ENCODE data around the gene PTGDS. TPM values are rescaled to one million over a fixed set of nuclear protein-coding genes. Genes with fewer than 3 reads are reported as not detected.
A peak's percentile ranks its signal among the peaks of the same experiment; 100 is the strongest.

Gene PTGDS
- total and polyA plus RNA-seq, 5 donors from 2014 or later: 0.47 to 15.4 TPM; not detected in 3

DNA sequence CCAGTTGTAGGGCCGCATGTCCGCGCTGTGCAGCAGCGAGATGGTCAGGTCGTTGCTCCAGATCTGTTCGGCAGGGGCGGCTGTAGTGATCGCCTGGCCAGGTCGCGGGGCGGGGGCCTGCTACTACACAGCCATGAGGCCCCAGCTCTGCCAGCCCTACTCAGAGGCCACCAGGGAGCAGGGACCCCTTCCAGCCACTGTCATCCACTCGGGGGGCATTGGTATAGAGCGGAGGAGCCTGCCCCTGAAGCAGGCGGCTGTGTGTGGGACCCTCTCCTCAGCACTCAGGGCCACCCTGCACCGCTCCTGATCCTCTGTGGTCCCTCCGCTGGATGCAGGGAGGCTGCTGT is 34.4 kb upstream of the PTGDS start:
- ATAC-seq (ENCODE audit: low read depth in 2 of 2): no peak
- Mint-ChIP-seq H3K4me3 (peak overlapping the region in 2 of 4 donors; percentile 47 to 67), H3K27me3 (peaks cover 5% of the 10 kb centered on the region), H3K9me3 (no peaks in the 10 kb centered on the region), H3K27ac (no peak overlapping the region), H3K36me3 (peaks cover 7% of the 10 kb centered on the region), H3K4me1 (peaks cover 0 to 15% (median 3%) of the 10 kb centered on the region in 4 donors)
- Histone ChIP-seq H3K36me3 (ENCODE audit: control insufficient read depth, insufficient read depth, low read length) (peaks cover 30% of the 10 kb centered on the region), H3K27ac (ENCODE audit: insufficient read depth, low read length, poor library complexity, severe bottlenecking) (no peak overlapping the region), H3K4me1 (ENCODE audit: control insufficient read depth, insufficient read depth, low read length, poor library complexity, severe bottlenecking) (peaks cover 23% of the 10 kb centered on the region), H3K9me3 (ENCODE audit: control insufficient read depth in 2 of 2, low read length in 2 of 2) (no peaks in the 10 kb centered on the region), H3K27me3 (ENCODE audit: control insufficient read depth, insufficient read depth, low read length) (no peaks in the 10 kb centered on the region), H3K4me3 (ENCODE audit: low read depth, low read length) (no peak overlapping the region)
- no peak for DNase-seq

DNA sequence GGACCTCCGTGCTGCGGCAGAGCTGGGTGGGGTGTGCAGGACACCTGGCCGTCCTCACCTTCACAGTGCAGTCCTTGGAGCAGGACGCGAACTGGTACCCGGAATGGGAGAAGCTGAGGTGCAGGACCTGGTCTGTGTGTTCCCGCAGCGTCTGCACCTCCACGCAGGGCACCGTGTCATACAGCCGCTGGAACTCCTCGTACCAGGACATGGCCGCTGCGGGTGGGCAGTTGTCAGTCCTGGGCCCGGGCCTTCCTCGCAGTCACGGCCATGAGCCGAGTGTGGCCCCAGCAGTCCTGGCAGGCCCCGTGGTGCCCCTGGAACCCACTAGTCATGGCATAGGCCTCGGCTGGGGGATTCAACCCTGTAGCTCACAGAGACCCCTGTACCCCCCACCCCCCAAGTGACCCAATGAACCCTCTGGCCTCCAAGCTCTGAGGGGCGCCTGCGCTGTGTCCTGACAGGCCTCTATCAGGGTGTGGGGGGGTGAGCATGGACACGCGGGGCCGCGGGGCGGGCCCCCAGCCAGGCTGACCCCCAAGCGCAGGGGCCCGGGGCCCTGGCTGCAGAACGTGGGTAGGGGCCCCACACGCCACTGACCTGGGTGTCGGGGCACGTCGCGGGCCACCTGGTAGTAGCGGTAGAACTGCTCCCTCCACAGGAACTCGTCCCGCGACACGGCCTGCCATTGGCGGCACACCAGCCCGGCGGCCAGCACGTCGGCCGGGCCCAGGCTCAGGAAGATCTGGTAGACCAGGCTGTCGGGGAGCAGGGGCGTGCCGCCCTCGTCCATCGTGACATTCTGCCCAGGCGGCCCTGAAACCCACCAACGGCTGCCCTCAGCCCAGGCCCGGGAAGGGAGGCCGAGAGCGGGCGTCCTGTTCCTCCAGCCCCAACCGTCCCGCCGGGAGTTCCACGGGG is 33.8 kb upstream of the PTGDS start:
- Mint-ChIP-seq H3K27me3 (peaks cover 5% of the 10 kb centered on the region), H3K4me3 (peak overlapping the region; percentile 84 to 90 (median 86)), H3K9me3 (no peaks in the 10 kb centered on the region), H3K27ac (peak overlapping the region in 2 of 3 donors; percentile 66 to 75), H3K36me3 (peaks cover 7% of the 10 kb centered on the region), H3K4me1 (peaks cover 0 to 19% (median 3%) of the 10 kb centered on the region in 4 donors)
- Histone ChIP-seq H3K9me3 (ENCODE audit: control insufficient read depth in 2 of 2, low read length in 2 of 2) (no peaks in the 10 kb centered on the region), H3K36me3 (ENCODE audit: control insufficient read depth, insufficient read depth, low read length) (peaks cover 30% of the 10 kb centered on the region), H3K27me3 (ENCODE audit: control insufficient read depth, insufficient read depth, low read length) (no peaks in the 10 kb centered on the region), H3K27ac (ENCODE audit: insufficient read depth, low read length, poor library complexity, severe bottlenecking) (peak overlapping the region; percentile 55), H3K4me1 (ENCODE audit: control insufficient read depth, insufficient read depth, low read length, poor library complexity, severe bottlenecking) (peaks cover 23% of the 10 kb centered on the region), H3K4me3 (ENCODE audit: low read depth, low read length) (peak overlapping the region; percentile 19)
- DNase-seq: peak; percentile 19 to 53 (median 38)
- ATAC-seq (ENCODE audit: low read depth in 2 of 2): no peak

DNA sequence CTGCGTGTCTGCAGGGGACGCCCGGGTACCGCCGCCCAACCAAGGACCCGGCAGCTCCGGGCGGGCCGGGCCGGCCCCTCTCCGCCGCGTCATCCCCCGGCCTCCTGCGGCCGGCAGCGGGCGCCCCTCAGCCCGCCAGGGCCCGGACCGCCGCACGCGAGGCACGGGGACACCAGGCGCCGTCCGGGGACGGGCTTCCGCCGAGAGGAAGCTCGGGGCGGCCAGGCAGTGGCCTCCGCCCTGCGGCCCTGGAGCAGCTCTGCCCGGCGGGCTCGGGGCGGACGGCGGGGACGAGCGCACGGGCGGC is 33.1 kb upstream of the PTGDS start:
- no peak overlapping the region for H3K27ac Mint-ChIP-seq
- H3K36me3 Mint-ChIP-seq: peaks cover 3% of the 10 kb centered on the region
- DNase-seq (peak in 1 of 3 donors; percentile 27), ATAC-seq (ENCODE audit: low read depth in 2 of 2) (peak in 1 of 2 donors; percentile 23)
- H3K9me3 ChIP-seq (ENCODE audit: control insufficient read depth in 2 of 2, low read length in 2 of 2): no peaks in the 10 kb centered on the region
- peaks cover 0 to 19% (median 3%) of the 10 kb centered on the region in 4 donors for H3K4me1 Mint-ChIP-seq
- H3K27me3 Mint-ChIP-seq: peaks cover 5% of the 10 kb centered on the region
- no peaks in the 10 kb centered on the region for H3K9me3 Mint-ChIP-seq
- H3K27ac ChIP-seq (ENCODE audit: insufficient read depth, low read length, poor library complexity, severe bottlenecking): peak overlapping the region; percentile 55
- H3K4me3 ChIP-seq (ENCODE audit: low read depth, low read length): no peak overlapping the region
- H3K4me3 Mint-ChIP-seq: peak overlapping the region; percentile 84 to 90 (median 86)
- no peaks in the 10 kb centered on the region for H3K27me3 ChIP-seq (ENCODE audit: control insufficient read depth, insufficient read depth, low read length)
- peaks cover 26% of the 10 kb centered on the region for H3K4me1 ChIP-seq (ENCODE audit: control insufficient read depth, insufficient read depth, low read length, poor library complexity, severe bottlenecking)
- peaks cover 30% of the 10 kb centered on the region for H3K36me3 ChIP-seq (ENCODE audit: control insufficient read depth, insufficient read depth, low read length)

DNA sequence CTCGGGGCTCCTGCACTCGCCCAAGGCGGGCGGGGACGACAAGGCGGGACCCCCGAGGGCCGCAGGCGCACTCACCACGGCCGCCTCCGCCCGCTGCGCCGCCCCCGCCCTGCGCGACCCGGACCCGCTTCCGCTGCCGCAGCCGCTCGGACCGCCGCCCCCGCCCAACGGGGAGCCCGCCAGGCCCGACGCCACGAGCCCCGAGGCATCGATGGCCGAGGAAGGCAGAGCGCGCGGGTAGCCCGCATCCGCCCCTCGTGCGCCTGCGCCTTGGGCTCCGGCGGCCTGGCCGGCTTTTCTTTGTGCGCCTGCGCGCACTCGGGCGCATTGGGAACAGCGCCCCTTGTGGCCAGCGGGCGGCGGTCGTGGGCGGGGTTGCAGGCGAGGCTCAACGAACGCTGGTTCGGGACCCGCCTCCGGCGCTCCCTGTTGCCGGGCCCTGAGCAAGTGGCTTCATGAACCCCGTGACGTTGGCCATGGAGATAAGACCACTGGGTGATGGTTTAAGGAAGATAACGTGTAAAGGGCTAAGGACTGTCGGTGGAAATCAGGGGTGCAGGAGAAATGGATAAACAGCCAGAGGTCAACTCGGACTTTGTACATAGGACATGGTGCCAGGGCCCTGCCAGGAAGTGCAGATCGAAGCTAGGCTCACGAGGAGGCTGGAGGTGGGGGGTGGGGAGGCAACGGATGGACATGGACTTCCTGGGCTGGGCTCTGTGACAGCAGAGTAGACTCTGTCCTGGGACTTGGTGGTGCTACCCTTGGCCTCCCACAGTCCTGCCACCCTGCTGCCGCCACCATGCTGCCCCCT is 32.6 kb upstream of the PTGDS start, which contains the start of the genes C8G and FBXW5:
Gene C8G, plus strand, starts transcription at position 725 of the 814 bp plus-strand sequence. Its CDS starts 78 bp downstream, at position 803.
Gene FBXW5, minus strand, starts transcription at position 220 of the 814 bp plus-strand sequence. CDS start 655 bp downstream, outside the sequence.
- DNase-seq (peak; percentile 89 to 95 (median 95)), ATAC-seq (ENCODE audit: low read depth in 2 of 2) (peak; percentile 81 to 82)
- no peaks in the 10 kb centered on the region for H3K36me3 Mint-ChIP-seq
- H3K27me3 Mint-ChIP-seq: peaks cover 5% of the 10 kb centered on the region
- H3K27ac Mint-ChIP-seq: peak within 1 kb of the TSS in 2 of 3 donors; percentile 75 to 90
- Histone ChIP-seq H3K4me1 (ENCODE audit: control insufficient read depth, insufficient read depth, low read length, poor library complexity, severe bottlenecking) (peaks cover 31% of the 10 kb centered on the region), H3K27me3 (ENCODE audit: control insufficient read depth, insufficient read depth, low read length) (no peaks in the 10 kb centered on the region), H3K9me3 (ENCODE audit: control insufficient read depth in 2 of 2, low read length in 2 of 2) (no peaks in the 10 kb centered on the region), H3K4me3 (ENCODE audit: low read depth, low read length) (no peak within 1 kb of the TSS), H3K27ac (ENCODE audit: insufficient read depth, low read length, poor library complexity, severe bottlenecking) (peak within 1 kb of the TSS; percentile 55), H3K36me3 (ENCODE audit: control insufficient read depth, insufficient read depth, low read length) (peaks cover 29% of the 10 kb centered on the region)
- H3K4me1 Mint-ChIP-seq: peaks cover 0 to 19% (median 3%) of the 10 kb centered on the region in 4 donors
- H3K4me3 Mint-ChIP-seq: peak within 1 kb of the TSS; percentile 84 to 93 (median 86)
- no peaks in the 10 kb centered on the region for H3K9me3 Mint-ChIP-seq

- H3K27me3 ChIP-seq (ENCODE audit: control insufficient read depth, insufficient read depth, low read length): no peaks in the 10 kb centered on the region
- Mint-ChIP-seq H3K36me3 (no peaks in the 10 kb centered on the region), H3K4me3 (peak overlapping the region in 1 of 4 donors; percentile 81), H3K9me3 (no peaks in the 10 kb centered on the region), H3K27ac (peak overlapping the region in 1 of 3 donors; percentile 90), H3K27me3 (peaks cover 5% of the 10 kb centered on the region), H3K4me1 (peaks cover 0 to 21% (median 3%) of the 10 kb centered on the region in 4 donors)
- H3K4me1 ChIP-seq (ENCODE audit: control insufficient read depth, insufficient read depth, low read length, poor library complexity, severe bottlenecking): peaks cover 37% of the 10 kb centered on the region
- ATAC-seq (ENCODE audit: low read depth in 2 of 2): no peak
- H3K9me3 ChIP-seq (ENCODE audit: control insufficient read depth in 2 of 2, low read length in 2 of 2): no peaks in the 10 kb centered on the region
- DNase-seq: no peak
- H3K36me3 ChIP-seq (ENCODE audit: control insufficient read depth, insufficient read depth, low read length): peaks cover 22% of the 10 kb centered on the region
- H3K4me3 ChIP-seq (ENCODE audit: low read depth, low read length): no peak overlapping the region
- H3K27ac ChIP-seq (ENCODE audit: insufficient read depth, low read length, poor library complexity, severe bottlenecking): no peak overlapping the region
Measured at GRCh38 chr9:136945333-136946227, 31.7 kb upstream of the PTGDS start.

DNA sequence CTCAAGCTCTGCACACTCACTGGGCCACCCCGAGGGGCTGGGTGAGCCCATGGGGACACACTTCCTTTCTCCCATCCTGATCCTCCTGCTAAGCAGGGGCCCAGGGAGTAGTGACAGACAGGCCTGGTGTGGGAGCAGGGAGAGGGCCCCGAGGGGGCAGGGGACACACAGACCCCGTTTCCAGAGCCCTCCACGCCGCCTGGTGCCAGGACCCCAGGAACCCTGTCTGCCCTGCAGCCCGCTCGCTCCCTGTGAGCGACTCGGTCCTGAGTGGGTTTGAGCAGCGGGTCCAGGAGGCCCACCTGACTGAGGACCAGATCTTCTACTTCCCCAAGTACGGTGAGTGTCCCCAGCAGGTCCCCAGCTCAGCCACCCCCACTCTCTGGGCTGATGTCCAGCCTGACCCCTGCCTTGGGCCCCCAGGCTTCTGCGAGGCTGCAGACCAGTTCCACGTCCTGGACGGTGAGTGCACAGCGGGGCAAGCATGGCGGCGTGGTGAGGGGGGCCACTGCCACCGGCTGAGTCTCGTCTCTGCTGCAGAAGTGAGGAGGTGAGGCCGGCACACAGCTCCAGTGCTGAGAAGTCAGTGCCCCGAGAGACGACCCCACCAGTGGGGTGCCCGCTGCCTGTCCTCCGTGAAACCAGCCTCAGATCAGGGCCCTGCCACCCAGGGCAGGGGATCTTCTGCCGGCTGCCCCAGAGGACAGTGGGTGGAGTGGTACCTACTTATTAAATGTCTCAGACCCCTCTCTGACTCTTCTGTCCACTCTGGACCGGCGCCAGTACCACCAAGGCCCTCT is 30.9 kb upstream of the PTGDS start:
- H3K9me3 ChIP-seq (ENCODE audit: control insufficient read depth in 2 of 2, low read length in 2 of 2): no peaks in the 10 kb centered on the region
- peaks cover 14% of the 10 kb centered on the region for H3K36me3 ChIP-seq (ENCODE audit: control insufficient read depth, insufficient read depth, low read length)
- peaks cover 38% of the 10 kb centered on the region for H3K4me1 ChIP-seq (ENCODE audit: control insufficient read depth, insufficient read depth, low read length, poor library complexity, severe bottlenecking)
- Mint-ChIP-seq H3K4me3 (peak overlapping the region in 2 of 4 donors; percentile 16 to 43), H3K27me3 (peaks cover 5% of the 10 kb centered on the region), H3K4me1 (peaks cover 0 to 21% (median 3%) of the 10 kb centered on the region in 4 donors), H3K9me3 (no peaks in the 10 kb centered on the region), H3K27ac (no peak overlapping the region), H3K36me3 (no peaks in the 10 kb centered on the region)
- ATAC-seq (ENCODE audit: low read depth in 2 of 2) (no peak), DNase-seq (no peak)
- H3K27me3 ChIP-seq (ENCODE audit: control insufficient read depth, insufficient read depth, low read length): no peaks in the 10 kb centered on the region
- no peak overlapping the region for H3K27ac ChIP-seq (ENCODE audit: insufficient read depth, low read length, poor library complexity, severe bottlenecking)
- H3K4me3 ChIP-seq (ENCODE audit: low read depth, low read length): no peak overlapping the region
